Measurements from ENCODE around the gene TLR6.
"Not testable (repeated sequence)": the region's sequence is repeated elsewhere in the genome, so short reads cannot be mapped to it uniquely, and the experiment has no call there.

The TLR6 gene

DNA sequence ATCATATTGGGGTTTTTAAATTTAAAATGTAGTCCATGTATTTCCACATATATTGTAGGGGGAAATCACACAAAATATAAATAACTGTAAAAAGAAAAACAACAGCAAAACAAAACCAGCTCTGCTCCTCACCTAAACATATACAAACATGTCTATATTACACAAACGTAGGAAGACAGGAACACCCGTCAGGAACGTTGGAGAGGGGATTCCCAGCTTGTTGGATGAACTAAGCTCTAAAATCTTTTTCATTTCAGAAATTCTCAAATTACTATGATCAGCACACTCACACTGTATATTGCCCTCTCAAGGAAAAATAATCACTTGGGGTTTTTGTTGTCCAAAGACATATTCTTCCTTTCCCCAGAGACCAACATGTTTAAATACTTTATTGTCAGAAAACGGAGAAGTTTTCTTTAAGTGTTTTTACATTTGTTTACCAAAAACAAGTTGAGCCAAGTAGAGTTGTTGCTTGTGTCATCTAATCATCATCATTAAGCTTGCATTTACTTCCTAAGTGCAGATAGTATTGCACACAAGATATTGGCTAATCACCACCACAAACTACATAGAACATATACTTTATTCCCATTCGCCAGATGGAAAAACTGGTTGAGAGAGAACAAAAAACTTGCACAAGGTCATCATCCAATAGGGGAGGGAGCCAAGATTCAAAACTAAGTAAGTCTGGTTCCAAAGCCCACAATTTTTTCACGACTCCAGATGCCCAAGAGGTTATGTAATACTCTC, 71.4 kb downstream of the TLR6 start:
- no peak for DNase-seq

DNA sequence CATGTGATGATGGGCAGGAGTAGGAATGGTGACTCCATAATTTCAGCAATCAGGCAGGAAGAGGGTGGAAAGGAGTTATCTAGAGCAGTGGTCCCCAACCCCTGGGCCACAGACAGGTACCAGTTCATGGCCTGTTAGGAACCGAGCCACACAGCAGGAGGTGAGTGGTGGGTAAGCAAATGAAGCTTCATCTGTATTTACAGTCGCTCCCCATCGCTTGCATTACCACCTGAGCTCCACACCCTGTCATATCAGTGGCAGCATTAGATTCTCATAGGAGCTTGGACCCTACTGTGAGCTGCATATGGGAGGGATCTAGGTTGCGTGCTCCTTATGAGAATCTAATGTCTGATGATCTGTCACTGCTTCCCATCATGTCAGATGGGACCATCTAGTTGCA, 72.5 kb downstream of the TLR6 start:
- DNase-seq = no peak

DNA sequence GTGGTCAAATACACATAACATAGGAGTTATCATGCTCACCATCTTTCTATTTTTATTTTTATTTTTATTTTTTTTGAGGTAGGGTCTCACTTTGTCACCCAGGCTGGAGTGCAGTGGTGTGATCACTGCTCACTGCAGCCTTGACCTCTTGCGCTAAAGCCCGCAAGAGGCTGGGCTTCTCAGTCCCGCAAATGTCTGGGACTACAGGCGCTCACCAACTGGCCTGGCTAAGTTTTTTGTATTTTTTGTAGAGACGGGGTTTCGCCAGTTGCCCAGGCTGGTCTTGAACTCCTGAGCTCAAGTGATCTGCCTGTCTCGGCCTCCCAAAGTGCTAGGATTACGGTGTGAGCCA, 73.5 kb downstream of the TLR6 start:
- DNase-seq = no peak

DNA sequence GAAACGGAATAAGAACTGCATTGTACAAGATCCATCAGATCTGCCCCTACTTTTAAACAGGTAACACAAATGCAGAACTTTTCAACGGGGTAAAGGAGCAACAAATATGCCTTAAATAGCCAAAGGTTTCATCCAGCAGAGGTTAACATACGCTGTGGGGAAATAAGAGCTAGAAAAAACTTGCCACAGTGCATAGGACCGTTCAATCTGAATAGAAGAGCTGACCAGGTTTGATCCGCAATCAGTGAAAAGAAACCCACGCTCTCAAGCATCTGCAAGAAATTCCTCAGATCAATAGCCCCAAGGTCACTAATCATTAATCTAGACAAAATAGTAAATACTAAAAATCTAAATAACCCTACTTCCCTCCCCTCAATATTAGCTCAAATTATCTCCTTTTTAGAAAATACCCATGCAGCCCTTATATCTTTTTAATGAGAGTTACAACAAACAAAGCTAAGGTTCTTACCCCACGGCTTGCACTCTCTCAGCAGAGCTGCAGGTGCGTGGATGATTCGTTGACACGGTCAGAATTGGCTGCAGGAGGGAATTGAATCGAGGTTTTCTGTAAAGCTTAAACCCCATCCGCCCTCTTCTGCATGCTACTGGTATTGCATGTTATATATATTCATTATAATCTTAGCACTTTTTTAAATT, 74.0 kb downstream of the TLR6 start, which contains the start of gene TLR10:
TLR10 (minus strand) TSS at position 539 of the 657 bp plus-strand sequence. CDS start 7,400 bp downstream, outside the sequence.
- peak; percentile 55 for DNase-seq

DNA sequence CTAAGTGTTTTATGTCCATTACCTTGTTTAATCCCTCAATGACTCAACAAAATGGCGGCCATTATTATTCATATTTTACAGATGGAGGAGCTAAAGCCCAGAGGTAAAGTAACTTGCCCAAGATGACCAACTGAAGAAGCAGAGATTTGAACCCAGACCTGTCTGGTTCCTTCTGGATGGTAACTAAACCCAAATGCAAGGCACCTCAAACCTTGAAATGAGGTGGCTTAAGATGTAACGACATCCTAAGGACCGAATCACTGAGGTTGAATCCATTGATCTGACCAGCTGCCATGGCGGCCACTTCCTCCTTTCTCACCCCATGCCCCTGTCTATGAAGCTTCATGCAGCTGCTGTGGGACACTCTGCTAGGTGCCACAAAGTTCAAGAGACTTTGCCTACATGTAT, 74.8 kb downstream of the TLR6 start:
- no peak for DNase-seq

DNA sequence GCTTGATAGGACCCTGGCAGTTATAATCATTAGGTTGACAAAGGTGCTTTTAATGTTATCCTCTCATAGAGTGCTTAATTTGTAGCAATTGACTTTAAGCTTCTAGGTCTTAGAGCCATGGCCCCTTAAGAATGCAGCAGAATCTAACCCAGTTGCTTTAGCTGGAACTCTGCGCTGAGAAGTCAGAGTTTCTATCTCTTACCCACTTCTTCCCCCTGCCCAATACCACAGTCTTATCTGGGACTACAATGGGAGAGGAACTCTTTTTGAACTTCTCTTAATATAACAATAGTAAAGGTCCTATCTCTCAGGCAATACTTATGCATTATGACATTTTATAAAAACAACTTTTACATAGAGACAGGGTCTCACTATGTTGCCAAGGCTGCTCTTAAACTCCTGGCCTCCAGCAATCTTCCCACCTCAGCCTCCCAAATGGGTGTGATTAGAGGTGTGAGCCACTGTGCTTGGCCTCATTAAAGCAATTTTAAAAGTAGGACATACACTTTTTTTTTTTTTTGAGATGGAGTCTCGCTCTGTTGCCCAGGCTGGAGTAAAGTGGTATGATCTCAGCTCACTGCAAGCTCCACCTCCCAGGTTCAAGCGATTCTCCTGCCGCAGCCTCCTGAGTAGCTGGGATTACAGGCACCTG, 75.7 kb downstream of the TLR6 start:
- no peak for DNase-seq

DNA sequence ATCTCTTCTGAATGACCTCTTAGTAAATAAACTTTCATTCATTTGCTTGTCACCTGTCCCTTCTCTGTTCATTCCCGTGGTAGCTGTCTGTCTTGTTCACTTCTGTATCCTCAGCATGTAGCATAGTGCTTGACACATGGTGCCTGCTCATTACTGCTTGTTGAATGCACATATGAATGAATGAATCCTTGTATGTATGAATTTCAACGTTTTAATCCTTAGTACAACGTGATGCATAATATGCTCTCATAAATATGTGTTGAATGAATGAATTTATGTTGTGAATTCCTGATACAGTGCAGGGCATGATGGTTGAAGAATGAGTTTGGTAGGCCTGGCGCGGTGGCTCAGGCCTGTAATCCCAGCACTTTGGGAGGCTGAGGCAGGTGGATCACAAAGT, 76.8 kb downstream of the TLR6 start:
- DNase-seq = no peak

DNA sequence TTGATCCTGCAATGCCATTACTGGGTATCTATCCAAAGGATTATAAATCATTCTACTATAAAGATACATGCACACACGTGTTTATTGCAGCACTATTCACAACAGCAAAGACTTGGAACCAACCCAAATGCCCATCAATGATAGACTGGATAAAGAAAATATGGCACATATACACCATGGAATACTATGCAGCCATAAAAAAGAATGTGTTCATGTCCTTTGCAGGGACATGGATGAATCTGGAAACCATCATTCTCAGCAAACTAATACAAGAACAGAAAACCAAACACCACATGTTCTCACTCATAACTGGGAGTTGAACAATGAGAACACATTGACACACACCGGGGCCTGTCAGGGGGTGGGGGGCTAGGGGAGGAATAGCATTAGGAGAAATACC, 78.7 kb downstream of the TLR6 start:
- not testable (repeated sequence) for DNase-seq

DNA sequence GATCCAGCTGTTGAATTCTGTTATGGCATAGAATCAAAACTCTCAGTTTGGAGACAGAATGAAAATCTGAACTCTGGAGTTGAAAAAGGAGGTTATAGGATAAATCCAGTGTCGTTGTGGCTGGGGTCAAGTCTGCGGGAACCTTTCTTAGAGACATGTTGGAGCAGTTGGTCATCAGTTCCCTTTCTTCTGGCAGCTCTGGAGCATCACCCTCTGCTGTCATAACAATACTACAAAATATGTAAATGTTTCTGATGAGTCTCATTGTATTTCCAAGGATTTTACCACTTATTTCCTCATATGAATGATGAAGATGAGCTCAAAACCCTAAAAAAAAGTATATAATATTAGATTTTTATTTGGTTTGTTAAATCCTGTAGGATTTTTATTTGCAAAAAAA, 81.3 kb downstream of the TLR6 start:
- DNase-seq = no peak

DNA sequence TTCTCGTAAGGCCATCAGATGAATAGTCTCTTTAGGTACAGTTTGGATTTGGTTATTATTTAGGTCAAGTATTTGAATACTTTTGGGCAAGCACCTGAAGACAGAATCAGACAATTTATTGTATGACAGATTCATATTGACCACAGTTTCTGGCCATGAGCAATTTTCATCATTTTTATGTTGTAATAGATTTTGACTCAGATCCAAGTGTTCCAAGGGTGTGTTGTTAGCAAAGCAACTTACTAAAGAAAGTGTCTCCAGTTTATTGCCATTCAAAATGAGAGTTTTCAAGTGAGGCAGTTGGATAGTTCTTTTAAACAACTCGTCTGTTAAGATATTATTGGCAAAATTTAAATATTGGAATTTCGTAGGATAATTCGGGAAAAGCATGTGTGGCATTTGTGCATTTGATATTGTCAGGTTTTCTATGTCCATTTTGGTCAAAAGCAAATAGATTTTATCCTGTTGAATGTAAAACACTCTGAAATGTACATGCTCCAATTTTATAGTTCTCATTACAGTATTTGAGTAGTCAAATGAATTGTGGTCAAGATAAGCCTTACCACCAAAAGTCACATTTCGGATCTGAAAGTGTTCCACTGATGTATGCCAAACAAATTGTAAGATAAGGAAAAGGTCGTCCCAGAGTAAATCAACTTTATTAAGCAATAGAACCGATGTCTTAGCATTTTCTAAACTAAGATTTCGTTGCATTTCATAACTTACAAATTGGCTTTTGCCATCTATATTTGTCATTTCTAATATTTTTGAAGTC, 82.2 kb downstream of the TLR6 start:
- no peak for DNase-seq

Data from NCI-H69 (cell line).